ENCODE measurements around the gene TET2. TPM values are rescaled to one million over a fixed set of nuclear protein-coding genes. Genes with fewer than 3 reads are reported as not detected.

TET2 gene
- 9.8 and 10.4 TPM in 2 replicates for total RNA-seq

GRCh38 chr4:105146276-105147015 is at the start of gene TET2:
TET2 (plus strand) TSS chr4:105146876; CDS start chr4:105233943, 87,067 bp downstream.

Data from smooth muscle cell of the pulmonary artery (primary cell).